ENCODE data around the gene BSN. TPM values are rescaled to one million over a fixed set of nuclear protein-coding genes. Genes with fewer than 3 reads are reported as not detected.

BSN gene
- total RNA-seq, 2 experiments from 2014 or later: 0.08 to 0.14 TPM

GRCh38 chr3:49616491-49616941 is 62.2 kb downstream of the BSN start:
- H3K4me1 Mint-ChIP-seq: no peaks in the 10 kb centered on the region
- H3K9me3 Mint-ChIP-seq: peaks cover 5% of the 10 kb centered on the region
- ATAC-seq (ENCODE audit: low read depth): no peak
- DNase-seq: no peak
- peaks cover 17% of the 10 kb centered on the region for H3K27me3 Mint-ChIP-seq
- no peak overlapping the region for H3K4me3 Mint-ChIP-seq
- no peak overlapping the region for H3K27ac Mint-ChIP-seq
- POLR2A ChIA-PET: no interaction called here
- no peaks in the 10 kb centered on the region for H3K36me3 Mint-ChIP-seq

GRCh38 chr3:49617390-49618013 is 63.2 kb downstream of the BSN start:
- Mint-ChIP-seq H3K27me3 (peaks cover 18% of the 10 kb centered on the region), H3K9me3 (peaks cover 2% of the 10 kb centered on the region), H3K36me3 (no peaks in the 10 kb centered on the region), H3K4me1 (no peaks in the 10 kb centered on the region), H3K4me3 (no peak overlapping the region), H3K27ac (no peak overlapping the region)
- DNase-seq: no peak
- no peak for ATAC-seq (ENCODE audit: low read depth)
- POLR2A ChIA-PET: no interaction called here

- POLR2A ChIA-PET: no interaction called here
- no peak overlapping the region for H3K4me3 Mint-ChIP-seq
- peaks cover 17% of the 10 kb centered on the region for H3K27me3 Mint-ChIP-seq
- no peak overlapping the region for H3K27ac Mint-ChIP-seq
- H3K9me3 Mint-ChIP-seq: no peaks in the 10 kb centered on the region
- H3K36me3 Mint-ChIP-seq: no peaks in the 10 kb centered on the region
- DNase-seq (no peak), ATAC-seq (ENCODE audit: low read depth) (no peak)
- H3K4me1 Mint-ChIP-seq: no peaks in the 10 kb centered on the region
Measured at GRCh38 chr3:49618412-49618811, 64.1 kb downstream of the BSN start.

GRCh38 chr3:49619649-49620048 is 65.4 kb downstream of the BSN start:
- Mint-ChIP-seq H3K27me3 (peaks cover 17% of the 10 kb centered on the region), H3K27ac (no peak overlapping the region), H3K9me3 (no peaks in the 10 kb centered on the region), H3K36me3 (no peaks in the 10 kb centered on the region), H3K4me3 (no peak overlapping the region), H3K4me1 (no peaks in the 10 kb centered on the region)
- ATAC-seq (ENCODE audit: low read depth) (no peak), DNase-seq (no peak)
- POLR2A ChIA-PET: interaction anchor here (0.6 kb wide), 1 partner anchor 138 kb away, joined by 6 read pairs; no protein-coding TSS in a partner anchor

GRCh38 chr3:49620728-49621127 is 66.5 kb downstream of the BSN start:
- ATAC-seq (ENCODE audit: low read depth): no peak
- Mint-ChIP-seq H3K27me3 (peaks cover 17% of the 10 kb centered on the region), H3K36me3 (no peaks in the 10 kb centered on the region)

GRCh38 chr3:49623071-49623470 is 68.8 kb downstream of the BSN start:
- POLR2A ChIA-PET: no interaction called here
- peaks cover 15% of the 10 kb centered on the region for H3K27me3 Mint-ChIP-seq

More at GRCh38 chr3:49620728-49621127, 66.5 kb downstream of the BSN start:
- no peak overlapping the region for H3K27ac Mint-ChIP-seq
- H3K4me1 Mint-ChIP-seq: no peaks in the 10 kb centered on the region
- POLR2A ChIA-PET: no interaction called here
- H3K4me3 Mint-ChIP-seq: no peak overlapping the region
- DNase-seq: no peak
- no peaks in the 10 kb centered on the region for H3K9me3 Mint-ChIP-seq

GRCh38 chr3:49625071-49625470 is 70.8 kb downstream of the BSN start:
- POLR2A ChIA-PET: no interaction called here
- H3K36me3 Mint-ChIP-seq: no peaks in the 10 kb centered on the region
- no peak overlapping the region for H3K4me3 Mint-ChIP-seq

More at GRCh38 chr3:49623071-49623470, 68.8 kb downstream of the BSN start:
- ATAC-seq (ENCODE audit: low read depth) (no peak), DNase-seq (no peak)
- H3K36me3 Mint-ChIP-seq: no peaks in the 10 kb centered on the region
- H3K4me3 Mint-ChIP-seq: no peak overlapping the region
- no peak overlapping the region for H3K27ac Mint-ChIP-seq
- peaks cover 15% of the 10 kb centered on the region for H3K4me1 Mint-ChIP-seq
- H3K9me3 Mint-ChIP-seq: no peaks in the 10 kb centered on the region

GRCh38 chr3:49626101-49626581 is 71.9 kb downstream of the BSN start:
- ATAC-seq (ENCODE audit: low read depth) (peak; percentile 35), DNase-seq (no peak)
- Mint-ChIP-seq H3K27ac (peak overlapping the region; percentile 11), H3K4me1 (peaks cover 16% of the 10 kb centered on the region), H3K36me3 (peaks cover 2% of the 10 kb centered on the region), H3K9me3 (peaks cover 1% of the 10 kb centered on the region), H3K27me3 (peaks cover 11% of the 10 kb centered on the region), H3K4me3 (no peak overlapping the region)
- POLR2A ChIA-PET: no interaction called here

More at GRCh38 chr3:49625071-49625470, 70.8 kb downstream of the BSN start:
- H3K4me1 Mint-ChIP-seq: peaks cover 16% of the 10 kb centered on the region
- H3K9me3 Mint-ChIP-seq: no peaks in the 10 kb centered on the region
- H3K27ac Mint-ChIP-seq: no peak overlapping the region
- peaks cover 12% of the 10 kb centered on the region for H3K27me3 Mint-ChIP-seq
- DNase-seq: no peak
- no peak for ATAC-seq (ENCODE audit: low read depth)

GRCh38 chr3:49626796-49627195 is 72.5 kb downstream of the BSN start:
- peaks cover 2% of the 10 kb centered on the region for H3K36me3 Mint-ChIP-seq
- peaks cover 16% of the 10 kb centered on the region for H3K4me1 Mint-ChIP-seq
- no peak overlapping the region for H3K27ac Mint-ChIP-seq
- no peak for DNase-seq
- ATAC-seq (ENCODE audit: low read depth): no peak
- POLR2A ChIA-PET: no interaction called here
- no peak overlapping the region for H3K4me3 Mint-ChIP-seq
- peaks cover 3% of the 10 kb centered on the region for H3K9me3 Mint-ChIP-seq
- peaks cover 13% of the 10 kb centered on the region for H3K27me3 Mint-ChIP-seq

- Mint-ChIP-seq H3K36me3 (peaks cover 2% of the 10 kb centered on the region), H3K27me3 (peaks cover 9% of the 10 kb centered on the region), H3K4me3 (no peak overlapping the region), H3K27ac (no peak overlapping the region), H3K4me1 (peaks cover 16% of the 10 kb centered on the region), H3K9me3 (peaks cover 3% of the 10 kb centered on the region)
- POLR2A ChIA-PET: no interaction called here
- DNase-seq: no peak
- no peak for ATAC-seq (ENCODE audit: low read depth)
Measured at GRCh38 chr3:49627634-49628033, 73.4 kb downstream of the BSN start.

GRCh38 chr3:49628249-49628648 is 74.0 kb downstream of the BSN start:
- Mint-ChIP-seq H3K27me3 (peaks cover 9% of the 10 kb centered on the region), H3K36me3 (peaks cover 2% of the 10 kb centered on the region), H3K27ac (no peak overlapping the region), H3K4me1 (peaks cover 16% of the 10 kb centered on the region), H3K4me3 (no peak overlapping the region), H3K9me3 (peaks cover 3% of the 10 kb centered on the region)
- POLR2A ChIA-PET: no interaction called here
- no peak for DNase-seq
- ATAC-seq (ENCODE audit: low read depth): no peak

- peaks cover 9% of the 10 kb centered on the region for H3K27me3 Mint-ChIP-seq
- H3K27ac Mint-ChIP-seq: no peak overlapping the region
- peaks cover 3% of the 10 kb centered on the region for H3K9me3 Mint-ChIP-seq
- no peak overlapping the region for H3K4me3 Mint-ChIP-seq
- DNase-seq (no peak), ATAC-seq (ENCODE audit: low read depth) (no peak)
- POLR2A ChIA-PET: no interaction called here
- peaks cover 2% of the 10 kb centered on the region for H3K36me3 Mint-ChIP-seq
- peaks cover 16% of the 10 kb centered on the region for H3K4me1 Mint-ChIP-seq
Measured at GRCh38 chr3:49629451-49629850, 75.2 kb downstream of the BSN start.

GRCh38 chr3:49629866-49630265 is 75.6 kb downstream of the BSN start:
- H3K9me3 Mint-ChIP-seq: peaks cover 3% of the 10 kb centered on the region
- H3K4me1 Mint-ChIP-seq: peaks cover 16% of the 10 kb centered on the region
- H3K4me3 Mint-ChIP-seq: no peak overlapping the region
- no peak overlapping the region for H3K27ac Mint-ChIP-seq
- ATAC-seq (ENCODE audit: low read depth) (no peak), DNase-seq (no peak)
- POLR2A ChIA-PET: no interaction called here
- peaks cover 9% of the 10 kb centered on the region for H3K27me3 Mint-ChIP-seq
- H3K36me3 Mint-ChIP-seq: peaks cover 2% of the 10 kb centered on the region

GRCh38 chr3:49630784-49631183 is 76.5 kb downstream of the BSN start:
- no peak overlapping the region for H3K4me3 Mint-ChIP-seq
- ATAC-seq (ENCODE audit: low read depth): no peak
- H3K27ac Mint-ChIP-seq: no peak overlapping the region
- peaks cover 16% of the 10 kb centered on the region for H3K4me1 Mint-ChIP-seq
- H3K36me3 Mint-ChIP-seq: peaks cover 2% of the 10 kb centered on the region
- no peak for DNase-seq
- peaks cover 3% of the 10 kb centered on the region for H3K9me3 Mint-ChIP-seq
- POLR2A ChIA-PET: no interaction called here
- peaks cover 9% of the 10 kb centered on the region for H3K27me3 Mint-ChIP-seq

Data from activated naive CD8-positive, alpha-beta T cell treated with anti-CD3 and anti-CD28 coated beads, Interleukin-2, amount 10 ng/mL, durations not matched to agents 7 days and 5 days (primary cell).